Endothelial cell (in vitro differentiated cells): ENCODE measurements around the gene TATDN3. TPM values are rescaled to one million over a fixed set of nuclear protein-coding genes. Genes with fewer than 3 reads are reported as not detected.
A peak's percentile ranks its signal among the peaks of the same experiment; 100 is the strongest.
"Not testable (repeated sequence)": the region's sequence is repeated elsewhere in the genome, so short reads cannot be mapped to it uniquely, and the experiment has no call there.

ENCODE experiments used
- DNase-seq: peaks from one replicate; pipeline ENCODE4 v3.0.0; 2021; ENCODE audit warnings: low spot score
- H3K27ac Mint-ChIP-seq: one replicate; pipeline ENCODE4 v1.8.0; 2021; ENCODE audit warnings: mixed read lengths, inconsistent platforms; ENCODE audit not compliant: unreplicated experiment
- H3K27me3 Mint-ChIP-seq: one replicate; pipeline ENCODE4 v1.8.0; 2021; ENCODE audit warnings: mild to moderate bottlenecking, moderate library complexity, mixed read lengths, inconsistent platforms; ENCODE audit not compliant: unreplicated experiment
- H3K36me3 Mint-ChIP-seq: one replicate; pipeline ENCODE4 v1.8.0; 2021; ENCODE audit warnings: mild to moderate bottlenecking, low read depth, mixed read lengths, inconsistent platforms; ENCODE audit not compliant: unreplicated experiment
- H3K4me1 Mint-ChIP-seq: one replicate; pipeline ENCODE4 v1.8.0; 2021; ENCODE audit warnings: mild to moderate bottlenecking, mixed read lengths, inconsistent platforms; ENCODE audit not compliant: unreplicated experiment
- H3K4me3 Mint-ChIP-seq: one replicate; pipeline ENCODE4 v1.8.0; 2021; ENCODE audit warnings: mild to moderate bottlenecking, mixed read lengths, inconsistent platforms; ENCODE audit not compliant: unreplicated experiment
- H3K9me3 Mint-ChIP-seq: one replicate; pipeline ENCODE4 v1.8.0; 2021; ENCODE audit warnings: mixed read lengths, inconsistent platforms; ENCODE audit not compliant: unreplicated experiment
- total RNA-seq: library from RNA; stranded (reverse); fragmentation: NEBNext Ultra II Directional; extraction: Animal tissue kit (Norgen Biotek cat#: 25700); gene quantifications from one replicate; pipeline ENCODE4 v1.2.1, GENCODE V29; 2021; ENCODE audit not compliant: unreplicated experiment
- TF ChIP-seq, protein P1 (sequence below): fragments of 200-600 bp; sonication (generic); IDR thresholded peaks from one replicate; pipeline ENCODE4 v1.5.0; 2021; ENCODE audit warnings: antibody characterized with exemption; ENCODE audit not compliant: unreplicated experiment

The TATDN3 gene
- total RNA-seq, 1 donor from 2014 or later, result 9.9 TPM

DNA sequence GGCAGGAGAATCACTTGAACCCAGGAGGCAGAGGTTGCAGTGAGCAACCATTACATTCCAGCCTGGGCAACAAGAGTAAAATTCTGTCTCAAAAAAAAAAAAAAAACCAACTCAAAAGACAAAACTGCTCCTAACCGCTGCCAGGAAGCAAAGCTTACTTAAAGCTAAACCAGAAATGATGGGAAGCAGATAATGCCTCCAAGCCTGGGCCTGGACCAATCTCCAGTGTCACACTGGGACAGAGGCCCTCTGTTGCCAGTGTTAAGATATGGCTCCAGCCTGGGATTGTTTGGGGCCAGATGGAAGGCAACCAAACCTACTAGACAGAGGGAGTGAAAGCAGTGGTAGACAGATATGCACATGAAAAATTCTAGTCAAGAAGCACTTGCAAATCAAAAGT lies 37.0 kb upstream of the TATDN3 start:
- no peaks in the 10 kb centered on the region for H3K36me3 Mint-ChIP-seq
- peaks cover 19% of the 10 kb centered on the region for H3K4me1 Mint-ChIP-seq
- no peak overlapping the region for H3K4me3 Mint-ChIP-seq
- DNase-seq, result no peak
- H3K27me3 Mint-ChIP-seq, result peaks cover 2% of the 10 kb centered on the region
- no peak overlapping the region for H3K27ac Mint-ChIP-seq
- TF ChIP-seq, protein P1, sequence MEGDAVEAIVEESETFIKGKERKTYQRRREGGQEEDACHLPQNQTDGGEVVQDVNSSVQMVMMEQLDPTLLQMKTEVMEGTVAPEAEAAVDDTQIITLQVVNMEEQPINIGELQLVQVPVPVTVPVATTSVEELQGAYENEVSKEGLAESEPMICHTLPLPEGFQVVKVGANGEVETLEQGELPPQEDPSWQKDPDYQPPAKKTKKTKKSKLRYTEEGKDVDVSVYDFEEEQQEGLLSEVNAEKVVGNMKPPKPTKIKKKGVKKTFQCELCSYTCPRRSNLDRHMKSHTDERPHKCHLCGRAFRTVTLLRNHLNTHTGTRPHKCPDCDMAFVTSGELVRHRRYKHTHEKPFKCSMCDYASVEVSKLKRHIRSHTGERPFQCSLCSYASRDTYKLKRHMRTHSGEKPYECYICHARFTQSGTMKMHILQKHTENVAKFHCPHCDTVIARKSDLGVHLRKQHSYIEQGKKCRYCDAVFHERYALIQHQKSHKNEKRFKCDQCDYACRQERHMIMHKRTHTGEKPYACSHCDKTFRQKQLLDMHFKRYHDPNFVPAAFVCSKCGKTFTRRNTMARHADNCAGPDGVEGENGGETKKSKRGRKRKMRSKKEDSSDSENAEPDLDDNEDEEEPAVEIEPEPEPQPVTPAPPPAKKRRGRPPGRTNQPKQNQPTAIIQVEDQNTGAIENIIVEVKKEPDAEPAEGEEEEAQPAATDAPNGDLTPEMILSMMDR, result no peak
- no peaks in the 10 kb centered on the region for H3K9me3 Mint-ChIP-seq

DNA sequence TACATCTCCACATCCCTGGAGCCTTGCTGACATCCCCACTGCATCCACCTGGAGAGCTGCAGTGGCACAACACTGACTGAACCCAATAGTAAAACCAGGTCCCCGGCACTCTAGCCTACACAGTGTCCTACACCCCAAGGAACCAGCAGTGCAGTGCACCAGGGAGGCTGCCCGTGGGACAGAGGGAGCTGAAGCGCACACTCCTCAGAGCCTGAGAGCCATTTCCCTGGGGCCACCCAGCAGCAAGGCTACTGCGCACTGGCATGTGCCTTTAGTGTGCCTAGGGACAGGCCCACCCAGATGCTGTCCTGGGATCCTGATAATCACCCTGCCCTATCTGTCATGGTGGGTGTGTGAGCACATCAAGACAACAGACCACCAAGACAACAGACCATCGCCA lies 32.0 kb upstream of the TATDN3 start:
- Mint-ChIP-seq H3K9me3 (no peaks in the 10 kb centered on the region), H3K27me3 (peaks cover 2% of the 10 kb centered on the region), H3K27ac (no peak overlapping the region), H3K4me1 (peaks cover 3% of the 10 kb centered on the region), H3K4me3 (no peak overlapping the region), H3K36me3 (peaks cover 8% of the 10 kb centered on the region)
- no peak for DNase-seq
- TF ChIP-seq, protein P1, result no peak

DNA sequence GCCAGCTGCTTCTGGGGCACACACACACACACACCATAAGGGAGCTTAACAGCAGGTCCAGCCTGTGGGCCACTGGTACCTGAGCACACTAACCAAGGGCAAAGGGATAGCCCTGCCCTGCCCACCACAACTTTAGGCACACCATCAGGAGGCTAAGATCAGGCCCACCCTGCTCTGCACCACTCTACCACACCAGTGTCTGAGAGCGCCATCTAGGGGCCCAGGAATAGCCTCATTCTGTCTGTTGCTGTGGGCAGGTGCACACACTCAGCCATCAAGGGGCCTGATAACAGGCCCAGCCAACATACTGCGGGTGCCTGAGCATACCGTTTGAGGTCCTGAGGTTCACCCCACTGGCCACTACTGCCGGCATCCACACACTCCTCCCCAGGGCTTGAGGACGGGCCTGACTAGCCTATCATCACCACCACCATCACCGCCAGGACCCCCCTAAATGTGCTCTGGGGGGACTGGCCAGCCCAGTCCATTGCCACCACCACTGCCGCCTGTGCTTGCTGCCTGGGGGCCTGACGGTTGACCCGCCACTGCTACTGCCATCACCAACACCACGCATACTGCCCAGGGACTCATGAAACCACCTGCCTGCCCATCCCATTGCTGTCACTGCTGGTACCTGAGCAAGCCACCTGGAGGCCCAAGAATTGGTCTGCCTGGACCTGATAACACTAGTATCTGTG lies 31.4 kb upstream of the TATDN3 start:
- Mint-ChIP-seq H3K4me1 (no peaks in the 10 kb centered on the region), H3K27me3 (peaks cover 2% of the 10 kb centered on the region), H3K27ac (no peak overlapping the region), H3K9me3 (no peaks in the 10 kb centered on the region), H3K36me3 (peaks cover 8% of the 10 kb centered on the region), H3K4me3 (no peak overlapping the region)
- peak; percentile 65 for DNase-seq
- TF ChIP-seq, protein P1, result peak; percentile 44

DNA sequence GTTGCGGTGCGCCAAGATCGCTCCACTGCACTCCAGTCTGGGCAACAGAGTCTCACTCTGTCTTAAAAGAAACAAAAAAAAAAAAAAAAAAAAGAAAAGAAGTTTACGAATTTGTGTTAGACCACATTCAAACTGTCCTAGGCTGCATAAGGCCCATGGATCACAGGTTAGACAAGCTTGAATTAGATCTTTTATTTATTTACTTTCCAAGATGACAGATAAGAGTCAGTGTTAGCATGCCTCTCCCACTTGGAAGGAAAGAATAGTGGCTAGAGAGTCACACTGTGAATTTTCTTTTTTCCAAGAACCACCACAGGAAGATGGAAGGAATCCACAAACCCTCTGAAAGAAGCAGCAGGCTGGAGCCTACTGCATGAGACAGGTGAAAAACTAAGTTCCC lies 29.5 kb upstream of the TATDN3 start:
- H3K4me3 Mint-ChIP-seq, result no peak overlapping the region
- no peak overlapping the region for H3K27ac Mint-ChIP-seq
- H3K27me3 Mint-ChIP-seq, result peaks cover 2% of the 10 kb centered on the region
- H3K4me1 Mint-ChIP-seq, result no peaks in the 10 kb centered on the region
- peaks cover 16% of the 10 kb centered on the region for H3K36me3 Mint-ChIP-seq
- no peak for DNase-seq
- TF ChIP-seq, protein P1, result no peak
- H3K9me3 Mint-ChIP-seq, result no peaks in the 10 kb centered on the region

DNA sequence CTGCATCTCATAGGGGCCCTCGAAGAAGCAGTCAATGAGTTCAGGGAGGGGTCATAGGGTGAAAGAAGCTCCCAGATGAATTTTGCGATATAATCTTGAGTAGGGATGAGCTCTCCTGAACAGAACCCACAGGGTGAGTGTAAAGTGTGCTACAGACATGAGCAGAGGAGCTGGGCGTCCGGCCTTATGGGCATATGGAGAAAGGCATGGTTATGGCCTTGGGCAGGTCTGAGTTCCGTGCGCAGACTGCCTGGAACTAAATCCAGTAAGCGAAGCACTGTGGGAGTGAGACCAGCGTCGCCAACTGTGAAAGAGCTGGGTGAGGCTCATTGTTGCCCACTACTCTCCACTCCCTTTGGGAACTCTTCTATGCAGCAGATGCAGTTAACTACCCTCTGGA lies 28.9 kb upstream of the TATDN3 start:
- Mint-ChIP-seq H3K9me3 (no peaks in the 10 kb centered on the region), H3K4me3 (no peak overlapping the region), H3K4me1 (no peaks in the 10 kb centered on the region), H3K27me3 (peaks cover 2% of the 10 kb centered on the region), H3K36me3 (peaks cover 23% of the 10 kb centered on the region), H3K27ac (no peak overlapping the region)
- TF ChIP-seq, protein P1, result no peak
- no peak for DNase-seq

DNA sequence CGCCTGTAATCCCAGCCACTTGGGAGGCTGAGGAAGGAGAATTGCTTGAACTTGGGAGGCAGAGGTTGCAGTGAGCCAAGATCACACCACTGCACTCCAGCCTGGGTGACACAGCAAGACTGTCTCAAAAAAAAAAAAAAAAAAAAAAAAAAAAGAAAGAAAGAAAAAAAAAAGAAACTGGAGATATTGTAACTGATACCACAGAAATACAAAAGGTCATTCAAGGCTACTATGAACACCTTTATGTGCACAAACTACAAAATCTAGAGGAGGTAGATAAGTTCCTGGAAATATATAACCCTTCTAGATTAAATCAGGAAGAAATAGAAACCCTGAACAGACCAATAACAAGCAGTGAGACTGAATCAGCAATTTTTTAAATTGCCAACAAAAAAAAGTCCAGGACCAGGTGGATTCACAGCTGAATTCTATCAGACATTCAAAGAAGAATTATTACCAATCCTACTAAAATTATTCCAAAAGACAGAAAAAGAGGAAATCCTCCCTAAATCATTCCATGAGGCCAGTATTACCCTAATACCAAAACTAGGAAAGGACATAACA lies 26.9 kb upstream of the TATDN3 start:
- H3K9me3 Mint-ChIP-seq, H3K4me1 Mint-ChIP-seq, DNase-seq, H3K27ac Mint-ChIP-seq, H3K27me3 Mint-ChIP-seq, H3K4me3 Mint-ChIP-seq: not testable (repeated sequence)
- H3K36me3 Mint-ChIP-seq, result peaks cover 37% of the 10 kb centered on the region

DNA sequence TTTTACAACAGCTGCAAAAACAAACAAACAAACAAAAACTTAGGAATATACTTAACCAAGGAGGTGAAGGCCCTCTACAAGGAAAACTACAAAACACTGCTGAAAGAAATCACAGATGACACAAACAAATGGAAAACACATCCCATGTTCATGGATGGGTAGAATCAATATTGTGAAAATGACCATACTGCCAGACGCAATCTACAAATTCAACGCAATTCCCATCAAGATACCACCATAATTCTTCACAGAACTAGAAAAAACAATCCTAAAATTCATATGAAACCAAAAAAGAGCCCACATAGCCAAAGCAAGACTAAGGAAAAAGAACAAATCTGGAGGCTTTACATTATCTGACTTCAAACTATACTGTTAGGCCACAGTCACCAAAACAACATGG lies 24.9 kb upstream of the TATDN3 start:
- not testable (repeated sequence) for H3K27ac Mint-ChIP-seq, H3K4me3 Mint-ChIP-seq, H3K27me3 Mint-ChIP-seq, DNase-seq, H3K4me1 Mint-ChIP-seq, H3K9me3 Mint-ChIP-seq
- H3K36me3 Mint-ChIP-seq, result peaks cover 39% of the 10 kb centered on the region
